HCT116 (cell line): ENCODE measurements around the gene BCAR3. TPM values are rescaled to one million over a fixed set of nuclear protein-coding genes. Genes with fewer than 3 reads are reported as not detected.

Source experiments
- ATAC-seq: fragments of 200-7000 bp; cut with Tn5 transposase; 2 replicates; pipeline ENCODE4 v1.9.1; 2020; ENCODE audit warnings: mild to moderate bottlenecking, moderate library complexity
- BruUV-seq: library from RNA; stranded (reverse); fragments of 400-500 nt; replicated peaks from 2 replicates; lab custom pipeline; 2021; lab: Mats Ljungman, UMichigan
- CTCF ChIA-PET: fragments of 300-600 bp; sonication (Branson Sonifier 250); formaldehyde crosslinking; loops from one replicate; lab custom pipeline; 2021; ENCODE audit warnings: antibody characterized with exemption; lab: Charles Lee
- POLR2A ChIA-PET: fragments of 300-600, 350-600 bp; sonication (Branson Sonifier 250); formaldehyde crosslinking; loops from one replicate; lab custom pipeline; 2021; ENCODE audit warnings: antibody characterized with exemption; lab: Charles Lee
- RAD21 ChIA-PET, 2 experiments: fragments of 300-600 bp; sonication (Branson Sonifier 250); formaldehyde crosslinking; loops; one replicate each; lab custom pipeline; 2023; ENCODE audit warnings: low total read pairs in 2 of 2; ENCODE audit not compliant: uncharacterized antibody in 2 of 2, unreplicated experiment in 2 of 2, low non-redundant PET in 1 of 2; lab: Charles Lee
- DNase-seq: peaks from one replicate; pipeline ENCODE4 v3.0.0-alpha.2; 2010; ENCODE audit warnings: low read depth, low spot score
- H2AFZ ChIP-seq: fragments of 200-600 bp; shearing (Covaris generic), sonication (generic); 2 replicates; pipeline ENCODE4 v1.6.1; 2017; ENCODE audit warnings: low read depth, mixed run types, mixed read lengths, antibody characterized with exemption, low read length; ENCODE audit not compliant: poor library complexity, severe bottlenecking
- H3K27ac ChIP-seq: 2 replicates; pipeline ENCODE4 v1.5.1; 2012; ENCODE audit warnings: low read depth, low read length
- H3K27me3 ChIP-seq: fragments of 200-600 bp; sonication (generic); 2 replicates; pipeline ENCODE4 v1.6.1; 2016; ENCODE audit warnings: mixed run types, low read length, mixed read lengths; ENCODE audit not compliant: insufficient read depth
- H3K36me3 ChIP-seq, 2 experiments: fragments of 200-500 bp in 1 of 2; fragments of 200-600 bp in 1 of 2; sonication (Bioruptor generic) in 1 of 2; sonication (generic) in 1 of 2; 2 replicates each; pipeline versions ENCODE4 v1.5.1 to v1.6.1; 2014 to 2016; ENCODE audit warnings: low read length in 2 of 2, inconsistent platforms in 1 of 2, mixed read lengths in 1 of 2, mixed run types in 1 of 2; ENCODE audit not compliant: insufficient read depth in 2 of 2, control insufficient read depth in 1 of 2
- H3K4me1 ChIP-seq, 2 experiments: fragments of 200-600 bp in 1 of 2; sonication (generic) in 1 of 2; 2 replicates each; pipeline versions ENCODE4 v1.5.1 to v1.6.1; 2012 to 2017; ENCODE audit warnings: low read length in 2 of 2, inconsistent platforms in 1 of 2, mild to moderate bottlenecking in 1 of 2, mixed read lengths in 1 of 2, mixed run types in 1 of 2, moderate library complexity in 1 of 2; ENCODE audit not compliant: insufficient read depth in 2 of 2, control insufficient read depth in 1 of 2
- H3K4me2 ChIP-seq: fragments of 200-600 bp; sonication (generic); 2 replicates; pipeline ENCODE4 v1.6.1; 2017; ENCODE audit warnings: mixed run types, low read length, mixed read lengths
- H3K4me3 ChIP-seq, 2 experiments: fragments of 200-600 bp in 1 of 2; sonication (generic) in 1 of 2; replicated peaks in 1 of 2; 2 replicates each; pipeline ENCODE4 v1.5.1; 2011 to 2016; ENCODE audit warnings: low read length in 2 of 2, control low read depth in 1 of 2, low read depth in 1 of 2, mild to moderate bottlenecking in 1 of 2, mixed read lengths in 1 of 2, mixed run types in 1 of 2
- H3K79me2 ChIP-seq: fragments of 200-600 bp; sonication (generic); 2 replicates; pipeline ENCODE4 v1.6.1; 2017; ENCODE audit warnings: mild to moderate bottlenecking, mixed run types, low read length, moderate library complexity, mixed read lengths; ENCODE audit not compliant: insufficient read depth
- H3K9ac ChIP-seq: fragments of 200-600 bp; sonication (generic); 2 replicates; pipeline ENCODE4 v1.6.1; 2016; ENCODE audit warnings: low read length, mixed read lengths
- H3K9me2 ChIP-seq: fragments of 200-600 bp; sonication (generic), shearing (Covaris generic); 2 replicates; pipeline ENCODE4 v1.6.1; 2017; ENCODE audit warnings: mixed run types, mild to moderate bottlenecking, moderate library complexity; ENCODE audit not compliant: insufficient read depth
- H3K9me3 ChIP-seq, 2 experiments: fragments of 200-500 bp in 1 of 2; fragments of 200-600 bp in 1 of 2; sonication (Bioruptor generic) in 1 of 2; sonication (generic) in 1 of 2; 2 replicates each; pipeline ENCODE4 v1.6.1; 2014 to 2017; ENCODE audit warnings: low read length in 2 of 2, mixed read lengths in 2 of 2, inconsistent platforms in 1 of 2, low read depth in 1 of 2, mild to moderate bottlenecking in 1 of 2, mixed run types in 1 of 2, moderate library complexity in 1 of 2; ENCODE audit not compliant: control insufficient read depth in 1 of 2, insufficient read depth in 1 of 2
- H4K20me1 ChIP-seq: fragments of 200-600 bp; sonication (generic), shearing (Covaris generic); 2 replicates; pipeline ENCODE4 v1.6.1; 2017; ENCODE audit warnings: mixed run types, mild to moderate bottlenecking, moderate library complexity; ENCODE audit not compliant: insufficient read depth
- CBX3 ChIP-seq: IDR thresholded peaks from 2 replicates; pipeline ENCODE4 v1.6.1; 2012; ENCODE audit warnings: low read depth
- FOSL1 ChIP-seq: IDR thresholded peaks from 2 replicates; pipeline ENCODE4 v1.6.1; 2012; ENCODE audit warnings: low read depth
- POLR2A ChIP-seq: IDR thresholded peaks from 2 replicates; pipeline ENCODE4 v1.7.0; 2011; ENCODE audit warnings: borderline replicate concordance; ENCODE audit not compliant: insufficient read depth, insufficient read length; ENCODE audit errors: extremely low read depth
- SIN3A ChIP-seq: IDR thresholded peaks from 2 replicates; pipeline ENCODE4 v1.6.1; 2012; ENCODE audit warnings: low read depth
- YY1 ChIP-seq: IDR thresholded peaks from 2 replicates; pipeline ENCODE4 v1.6.1; 2011; ENCODE audit warnings: low read length, low read depth, moderate library complexity, mild to moderate bottlenecking; ENCODE audit not compliant: insufficient replicate concordance; ENCODE audit errors: extremely low read depth
- ZFX ChIP-seq: fragments of 450-650 bp; IDR thresholded peaks from 2 replicates; pipeline ENCODE4 v1.6.1; 2017
- ZNF274 ChIP-seq: fragments of 200-500 bp; sonication (Bioruptor generic); IDR thresholded peaks from 2 replicates; pipeline ENCODE4 v1.6.1; 2014; ENCODE audit warnings: mild to moderate bottlenecking, low read depth, low read length, inconsistent platforms
- intact Hi-C: fragments of 100-400 bp; cut with micrococcal nuclease; formaldehyde crosslinking; loops from 2 replicates; pipeline ENCODE4 v1.10.0; 2022
- total RNA-seq: library from RNA; stranded (reverse); gene quantifications from one replicate; pipeline ENCODE4 v1.2.1, GENCODE V29; 2021; ENCODE audit not compliant: unreplicated experiment
- TF ChIP-seq, protein P1 (sequence below), 3 experiments: fragments of 200-600 bp in 1 of 3; sonication (generic) in 1 of 3; IDR thresholded peaks in 2 of 3; conservative IDR thresholded peaks in 1 of 3; 2 replicates each; pipeline ENCODE4 v1.5.1; 2012 to 2017; ENCODE audit warnings: low read depth in 2 of 3, low read length in 2 of 3, antibody characterized with exemption in 1 of 3, borderline replicate concordance in 1 of 3, control low read depth in 1 of 3, mild to moderate bottlenecking in 1 of 3, mixed read lengths in 1 of 3, mixed run types in 1 of 3, moderate library complexity in 1 of 3; ENCODE audit not compliant: insufficient read depth in 1 of 3

The BCAR3 gene
- total RNA-seq, 1 experiment from 2014 or later, result 24.5 TPM

DNA sequence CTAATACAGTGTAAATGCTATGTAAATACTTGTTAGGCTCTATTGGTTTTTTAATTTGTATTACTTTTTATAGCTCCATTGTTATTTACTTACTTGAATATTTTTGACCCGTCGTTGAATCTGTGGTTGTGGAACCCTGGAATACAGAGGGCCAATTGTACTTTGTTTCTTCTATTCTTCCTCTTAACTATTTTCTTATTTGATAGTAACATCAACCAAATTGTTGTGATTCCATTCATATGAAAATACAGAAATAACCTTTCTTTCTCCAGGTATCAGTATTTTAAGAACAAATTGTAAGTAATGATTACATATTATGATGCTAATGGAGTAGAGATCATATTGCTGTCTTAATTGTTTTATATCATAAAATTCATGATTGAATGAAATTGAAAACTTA is 160.0 kb downstream of the BCAR3 start:
- no peak for ATAC-seq
- ChIA-PET RAD21 (no interaction called here), POLR2A (no interaction called here), CTCF (no interaction called here)
- no peaks in the 10 kb centered on the region for H3K9me2 ChIP-seq
- no peaks in the 10 kb centered on the region for H3K9me3 ChIP-seq
- no peaks in the 10 kb centered on the region for H3K36me3 ChIP-seq
- H3K4me1 ChIP-seq, result peaks cover 4 to 15% of the 10 kb centered on the region in 2 experiments; a peak in 3 of 4 replicates
- no peak overlapping the region for H3K27ac ChIP-seq
- H3K27me3 ChIP-seq, result no peaks in the 10 kb centered on the region
- no peak overlapping the region for H3K9ac ChIP-seq
- intact Hi-C loops, result no loop called here
- BruUV-seq, result no TSS peak
- H3K4me3 ChIP-seq, result no peak overlapping the region
- no peaks in the 10 kb centered on the region; the same call in 1 of the 2 replicates for H3K79me2 ChIP-seq
- no peaks in the 10 kb centered on the region for H4K20me1 ChIP-seq
- H2AFZ ChIP-seq, result no peak overlapping the region
- no peak for DNase-seq
- TF ChIP-seq SIN3A (no peak), ZFX (no peak), YY1 (no peak), FOSL1 (no peak), ZNF274 (no peak), CBX3 (no peak), POLR2A (no peak)
- TF ChIP-seq, protein P1, sequence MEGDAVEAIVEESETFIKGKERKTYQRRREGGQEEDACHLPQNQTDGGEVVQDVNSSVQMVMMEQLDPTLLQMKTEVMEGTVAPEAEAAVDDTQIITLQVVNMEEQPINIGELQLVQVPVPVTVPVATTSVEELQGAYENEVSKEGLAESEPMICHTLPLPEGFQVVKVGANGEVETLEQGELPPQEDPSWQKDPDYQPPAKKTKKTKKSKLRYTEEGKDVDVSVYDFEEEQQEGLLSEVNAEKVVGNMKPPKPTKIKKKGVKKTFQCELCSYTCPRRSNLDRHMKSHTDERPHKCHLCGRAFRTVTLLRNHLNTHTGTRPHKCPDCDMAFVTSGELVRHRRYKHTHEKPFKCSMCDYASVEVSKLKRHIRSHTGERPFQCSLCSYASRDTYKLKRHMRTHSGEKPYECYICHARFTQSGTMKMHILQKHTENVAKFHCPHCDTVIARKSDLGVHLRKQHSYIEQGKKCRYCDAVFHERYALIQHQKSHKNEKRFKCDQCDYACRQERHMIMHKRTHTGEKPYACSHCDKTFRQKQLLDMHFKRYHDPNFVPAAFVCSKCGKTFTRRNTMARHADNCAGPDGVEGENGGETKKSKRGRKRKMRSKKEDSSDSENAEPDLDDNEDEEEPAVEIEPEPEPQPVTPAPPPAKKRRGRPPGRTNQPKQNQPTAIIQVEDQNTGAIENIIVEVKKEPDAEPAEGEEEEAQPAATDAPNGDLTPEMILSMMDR (IDR thresholded peaks at IDR 0.05 in 2 of 3, conservative IDR thresholded peaks at IDR 0.05 in 1 of 3; ENCODE audit: borderline replicate concordance in 1 of 3, insufficient read depth in 1 of 3, low read depth in 2 of 3, low read length in 2 of 3), result no peak
- H3K4me2 ChIP-seq, result no peak overlapping the region
